HG03457 (cell line): ENCODE results near the gene RDH5.

Experiments
- ATAC-seq: cut with Tn5 transposase; IDR thresholded peaks from one replicate; pipeline ENCODE4 v1.9.1; 2021; ENCODE audit warnings: moderate number of reproducible peaks; ENCODE audit not compliant: unreplicated experiment

The RDH5 gene

DNA sequence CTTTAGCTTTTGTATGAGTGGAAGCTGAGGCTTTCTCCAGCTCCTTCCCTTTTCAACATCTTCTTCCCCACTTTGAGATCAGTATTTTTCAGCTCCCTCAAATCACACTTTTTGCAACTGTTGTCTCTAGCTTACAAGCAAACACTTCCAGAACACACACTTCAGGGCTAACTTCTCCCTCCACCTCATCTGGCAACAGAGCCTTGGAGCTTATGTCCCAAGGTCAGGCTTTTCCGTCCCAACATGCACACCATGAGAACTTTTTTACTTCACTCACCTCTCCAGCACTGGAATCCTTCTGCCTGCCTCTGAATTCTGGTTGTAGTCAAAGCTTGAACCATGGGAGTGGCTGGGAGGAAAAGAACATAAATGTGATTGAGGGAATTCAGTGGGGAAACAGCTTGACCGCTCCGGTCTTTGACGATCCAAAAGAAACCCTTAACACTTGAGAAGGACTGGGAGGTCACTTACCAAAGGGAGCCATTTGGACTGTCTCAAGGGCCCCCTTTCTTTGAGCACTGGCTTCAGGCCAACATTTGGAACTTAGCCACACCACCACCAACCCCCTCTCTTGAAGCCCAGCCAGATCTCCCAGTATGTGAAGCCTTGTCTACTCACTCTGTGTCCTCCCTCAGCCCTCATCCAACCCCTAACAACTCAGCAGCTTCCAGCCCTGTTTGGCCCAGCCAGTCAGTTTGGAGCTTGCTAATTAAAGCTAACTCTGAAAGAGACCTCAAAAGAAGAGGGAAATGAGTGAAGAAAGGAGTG lies 8.2 kb upstream of the RDH5 start:
- no peak for ATAC-seq

DNA sequence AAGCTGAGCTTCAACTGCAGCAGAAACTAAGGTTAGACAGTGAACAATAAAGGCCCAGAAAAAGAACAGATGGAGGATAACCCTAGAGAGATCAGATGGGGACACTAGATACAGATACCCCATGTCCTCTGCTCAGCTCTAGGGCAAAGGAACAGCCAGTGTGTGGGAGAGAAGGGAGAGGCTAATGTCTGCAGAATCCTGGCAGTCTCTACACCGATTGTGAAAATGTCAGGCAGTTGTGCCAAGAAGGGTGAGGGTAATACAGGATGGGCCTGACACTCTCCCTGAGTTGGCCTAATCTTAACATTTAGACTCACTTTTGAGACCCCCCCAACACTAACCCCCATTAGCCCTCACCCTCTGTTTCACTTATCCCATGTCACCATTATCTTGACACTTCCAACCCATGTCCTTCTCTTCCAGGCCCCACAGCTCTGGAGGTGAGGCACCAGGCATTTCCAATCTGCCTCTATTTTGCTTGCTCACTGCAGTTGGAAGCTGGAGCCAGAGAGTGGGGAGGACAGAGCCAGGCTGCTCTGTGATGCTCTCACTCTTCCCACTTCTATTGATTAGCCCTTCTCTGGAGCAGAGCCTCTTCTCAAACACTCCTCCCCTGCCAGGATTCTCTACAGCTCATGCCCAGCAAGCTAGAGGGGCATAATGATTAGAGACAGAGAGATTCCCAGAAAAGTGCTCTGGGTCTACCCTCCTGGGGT lies 7.3 kb upstream of the RDH5 start:
- ATAC-seq, result no peak

- no peak for ATAC-seq
Measured at GRCh38 chr12:55713721-55714120, 6.5 kb upstream of the RDH5 start.

DNA sequence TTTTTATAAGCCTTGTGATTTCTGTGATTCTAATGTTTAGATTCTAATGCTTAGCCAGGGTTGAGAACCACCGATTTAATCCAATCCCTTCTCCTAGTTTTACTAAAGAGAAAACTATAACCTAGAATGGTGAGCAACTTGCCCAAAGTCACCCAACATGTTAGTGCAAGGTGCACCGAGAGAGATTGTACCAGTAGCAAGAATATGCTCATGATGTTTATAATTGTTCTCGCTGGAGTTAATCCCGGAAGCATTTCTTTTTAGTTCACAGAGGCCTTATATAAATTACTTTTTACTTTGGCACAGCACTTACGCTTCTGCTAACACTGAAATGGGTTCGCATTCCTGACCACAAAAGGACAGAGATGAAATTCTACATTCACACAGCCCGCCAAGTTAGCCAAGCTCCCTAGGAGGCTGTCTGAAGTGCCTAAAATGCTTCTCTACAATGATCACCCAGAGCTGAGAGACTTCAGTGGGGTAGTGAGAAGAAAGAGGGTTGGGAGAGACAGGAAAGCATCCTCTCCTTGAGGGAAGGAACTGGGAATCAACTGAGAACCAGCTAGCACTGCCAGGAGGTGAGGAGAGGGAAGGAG lies 4.9 kb upstream of the RDH5 start:
- ATAC-seq, result no peak

GRCh38 chr12:55715833-55716581 lies 4.2 kb upstream of the RDH5 start, which contains the start of gene BLOC1S1:
Gene BLOC1S1 (plus strand): TSS chr12:55716046. CDS start chr12:55716052, 6 bp downstream.
- peak; percentile 82 for ATAC-seq

GRCh38 chr12:55716582-55716957 lies 3.6 kb upstream of the RDH5 start:
- ATAC-seq, result no peak

DNA sequence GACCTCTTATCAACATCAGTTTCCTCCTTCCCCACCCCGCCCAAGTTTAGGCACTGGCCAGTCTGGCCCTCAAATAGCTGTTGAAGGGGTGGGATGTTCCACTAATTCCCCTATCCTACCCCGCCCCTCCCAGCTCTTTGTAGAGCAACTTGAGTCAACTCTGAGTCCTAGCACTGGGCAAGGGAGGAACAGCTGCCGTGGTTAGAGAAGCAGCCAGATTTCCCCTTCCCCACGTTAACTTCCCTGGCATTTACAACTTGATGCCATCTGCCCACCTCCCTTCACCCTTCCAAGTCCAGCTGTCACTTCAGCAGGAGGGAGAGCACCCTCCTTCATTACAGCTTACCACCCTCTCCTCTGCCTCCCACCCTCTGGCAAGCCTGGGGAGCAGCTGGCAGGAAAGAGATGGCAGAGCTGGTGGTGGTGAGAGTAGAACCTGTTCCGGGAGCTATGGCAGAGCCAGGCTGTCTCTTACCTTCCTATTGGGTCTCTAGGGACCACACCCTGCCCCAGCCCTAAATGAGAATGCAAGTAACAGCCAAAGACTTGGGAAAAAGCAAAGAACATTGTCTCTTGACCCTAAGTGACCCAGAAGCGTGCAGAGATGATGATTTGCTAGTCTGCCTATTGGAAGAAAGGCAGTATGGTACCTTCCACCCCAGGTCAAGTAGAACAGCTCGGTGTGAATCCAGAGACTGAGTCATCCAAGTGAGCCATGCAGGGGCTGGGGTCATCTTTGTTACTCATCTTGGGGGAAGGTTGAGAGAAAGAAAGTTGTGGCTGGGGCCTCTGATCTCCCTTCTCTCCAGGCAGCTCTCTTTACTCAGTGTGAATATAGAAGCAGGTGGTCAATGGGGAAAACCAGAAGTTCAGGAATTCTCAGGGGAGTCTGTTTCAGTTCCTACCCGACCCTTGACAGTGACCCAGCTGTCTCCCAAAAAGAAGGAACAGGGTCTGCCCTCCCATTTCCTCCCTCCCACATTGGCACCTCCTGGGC lies 2.9 kb upstream of the RDH5 start:
- ATAC-seq, result no peak

DNA sequence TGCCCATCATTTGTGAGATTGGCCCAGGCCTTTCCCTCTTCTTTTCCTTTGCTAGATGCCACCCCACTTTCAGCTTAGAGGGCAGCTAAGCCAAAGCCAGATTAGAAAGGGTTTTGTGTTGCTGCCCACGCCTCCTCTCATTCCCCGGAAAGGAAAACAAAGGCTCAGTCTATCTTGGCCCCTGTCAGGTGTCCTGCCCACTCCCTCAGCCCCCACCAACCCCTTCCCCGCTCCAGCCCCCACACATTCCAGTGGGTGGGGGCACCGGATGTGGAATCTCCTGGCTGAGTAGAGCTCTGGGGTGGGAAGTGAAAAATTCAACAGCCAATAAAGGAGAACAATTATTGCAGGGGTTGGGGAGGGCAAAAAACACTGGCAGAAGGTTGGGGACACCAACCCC lies 2.2 kb upstream of the RDH5 start:
- no peak for ATAC-seq

DNA sequence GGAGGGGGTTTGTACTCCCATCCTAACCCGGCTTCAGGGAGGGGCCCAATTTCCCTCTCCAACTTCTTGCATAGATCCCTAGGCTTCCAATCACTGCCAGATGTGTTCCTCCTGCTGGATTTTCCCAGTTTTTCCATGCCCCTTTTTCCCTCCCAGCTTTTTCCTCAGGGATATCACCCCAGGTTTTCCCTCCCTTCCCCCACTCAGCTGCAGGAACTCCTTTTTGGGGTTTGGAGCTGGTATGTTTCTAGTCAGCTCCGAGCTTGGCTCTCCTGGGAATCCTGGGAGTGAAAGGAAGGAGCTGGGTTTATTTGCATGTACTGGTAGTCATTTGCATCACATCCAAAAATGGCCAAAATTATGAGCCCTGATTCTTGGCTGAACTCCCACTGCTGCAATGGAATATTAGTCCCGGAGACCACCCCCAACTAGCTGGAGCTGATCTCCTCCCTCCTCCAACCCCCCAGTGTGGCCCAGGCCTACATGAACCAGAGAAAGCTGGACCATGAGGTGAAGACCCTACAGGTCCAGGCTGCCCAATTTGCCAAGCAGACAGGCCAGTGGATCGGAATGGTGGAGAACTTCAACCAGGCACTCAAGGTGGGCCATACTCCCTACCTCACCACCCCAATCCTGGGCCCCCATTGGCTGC lies 1.4 kb upstream of the RDH5 start:
- no peak for ATAC-seq

DNA sequence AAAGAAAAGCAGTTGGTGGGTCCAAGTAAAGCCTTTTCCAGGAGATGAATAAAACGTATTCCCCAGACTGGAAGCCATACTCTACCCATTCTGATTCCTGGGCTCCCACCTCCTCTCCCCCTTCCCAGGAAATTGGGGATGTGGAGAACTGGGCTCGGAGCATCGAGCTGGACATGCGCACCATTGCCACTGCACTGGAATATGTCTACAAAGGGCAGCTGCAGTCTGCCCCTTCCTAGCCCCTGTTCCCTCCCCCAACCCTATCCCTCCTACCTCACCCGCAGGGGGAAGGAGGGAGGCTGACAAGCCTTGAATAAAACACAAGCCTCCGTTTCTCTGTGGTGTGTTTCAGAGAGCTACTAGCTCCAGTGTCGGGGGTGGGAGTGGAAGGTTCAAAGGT lies 822 bp upstream of the RDH5 start:
- ATAC-seq, result no peak

DNA sequence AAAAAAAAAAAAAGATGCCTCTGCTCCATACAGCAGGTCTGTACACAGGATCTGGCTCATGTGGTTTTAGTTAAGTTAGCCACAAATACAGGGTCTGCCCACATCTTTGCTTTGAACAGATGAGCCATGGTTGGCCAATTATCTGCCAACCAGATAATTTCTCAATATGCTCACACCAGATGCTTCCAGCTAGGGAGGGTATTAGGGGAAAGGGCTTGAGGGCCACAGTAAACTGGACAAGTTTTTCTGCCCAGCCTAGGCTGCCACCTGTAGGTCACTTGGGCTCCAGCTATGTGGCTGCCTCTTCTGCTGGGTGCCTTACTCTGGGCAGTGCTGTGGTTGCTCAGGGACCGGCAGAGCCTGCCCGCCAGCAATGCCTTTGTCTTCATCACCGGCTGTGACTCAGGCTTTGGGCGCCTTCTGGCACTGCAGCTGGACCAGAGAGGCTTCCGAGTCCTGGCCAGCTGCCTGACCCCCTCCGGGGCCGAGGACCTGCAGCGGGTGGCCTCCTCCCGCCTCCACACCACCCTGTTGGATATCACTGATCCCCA lies 776 bp downstream of the RDH5 start:
- no peak for ATAC-seq

DNA sequence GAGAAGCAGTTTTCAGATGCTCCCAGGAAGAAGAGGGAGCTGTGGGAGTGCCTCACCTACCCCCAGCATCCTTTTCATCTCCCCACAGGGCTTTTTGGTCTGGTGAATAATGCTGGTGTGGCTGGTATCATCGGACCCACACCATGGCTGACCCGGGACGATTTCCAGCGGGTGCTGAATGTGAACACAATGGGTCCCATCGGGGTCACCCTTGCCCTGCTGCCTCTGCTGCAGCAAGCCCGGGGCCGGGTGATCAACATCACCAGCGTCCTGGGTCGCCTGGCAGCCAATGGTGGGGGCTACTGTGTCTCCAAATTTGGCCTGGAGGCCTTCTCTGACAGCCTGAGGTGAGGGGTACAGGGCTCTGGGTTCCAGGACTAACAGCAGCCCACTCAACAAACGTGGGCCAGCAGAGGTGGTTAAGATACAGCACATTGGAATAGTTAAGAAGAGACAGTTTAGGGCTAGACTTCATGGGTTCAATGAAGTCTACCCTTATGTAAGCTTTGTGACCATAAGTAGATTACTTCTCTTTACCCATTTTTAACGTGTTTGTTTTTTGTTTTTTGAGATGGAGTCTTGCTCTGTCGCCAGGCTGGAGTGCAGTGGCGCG lies 1.5 kb downstream of the RDH5 start:
- no peak for ATAC-seq

DNA sequence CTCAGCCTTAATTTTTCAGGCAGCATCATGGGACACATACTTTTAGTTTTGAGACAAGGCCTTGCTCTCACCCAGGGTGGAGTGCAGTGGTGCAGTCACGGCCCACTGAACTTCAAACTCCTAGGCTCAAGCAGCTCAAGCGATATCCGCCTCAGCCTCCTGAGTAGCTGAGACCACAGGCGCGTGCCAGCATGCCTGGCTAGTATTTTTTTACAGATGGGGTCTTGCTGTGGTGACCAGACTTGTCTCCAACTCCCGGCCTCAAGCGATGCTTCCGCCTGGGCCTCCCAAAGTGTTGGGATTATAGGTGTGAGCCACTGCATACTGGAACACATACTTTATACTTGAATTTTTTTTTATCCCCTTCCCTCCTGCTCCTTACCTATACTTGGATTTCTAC lies 2.8 kb downstream of the RDH5 start:
- no peak for ATAC-seq

DNA sequence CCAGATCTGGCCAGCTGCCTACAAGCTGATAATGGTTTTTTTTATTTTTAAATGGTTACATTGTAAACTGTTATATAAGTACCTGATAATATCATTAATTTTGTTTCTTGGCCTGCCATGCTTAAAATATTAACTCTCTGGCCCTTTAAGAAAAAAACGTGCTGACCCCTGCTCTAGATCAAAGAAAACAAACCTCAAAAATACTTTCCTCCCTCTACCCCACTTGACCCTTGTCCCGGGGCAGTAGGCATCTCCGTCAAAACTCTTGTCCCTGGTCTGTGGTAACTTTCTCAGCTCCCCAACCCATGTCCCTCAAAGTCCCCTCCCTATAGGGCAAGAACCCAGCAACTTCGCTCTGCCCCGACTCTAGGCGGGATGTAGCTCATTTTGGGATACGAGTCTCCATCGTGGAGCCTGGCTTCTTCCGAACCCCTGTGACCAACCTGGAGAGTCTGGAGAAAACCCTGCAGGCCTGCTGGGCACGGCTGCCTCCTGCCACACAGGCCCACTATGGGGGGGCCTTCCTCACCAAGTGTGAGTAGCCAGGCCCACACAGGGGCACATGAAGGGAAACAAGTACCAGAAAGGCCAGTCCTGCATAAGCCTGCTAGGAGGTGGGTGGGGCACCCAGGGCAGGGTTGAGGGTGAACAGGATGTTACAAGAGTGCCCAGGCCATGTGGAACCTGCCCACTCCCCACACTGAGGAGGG lies 3.5 kb downstream of the RDH5 start:
- no peak for ATAC-seq

- no peak for ATAC-seq
Measured at GRCh38 chr12:55724226-55724939, 4.2 kb downstream of the RDH5 start.

- ATAC-seq, result no peak
Measured at GRCh38 chr12:55724940-55725309, 4.7 kb downstream of the RDH5 start.

DNA sequence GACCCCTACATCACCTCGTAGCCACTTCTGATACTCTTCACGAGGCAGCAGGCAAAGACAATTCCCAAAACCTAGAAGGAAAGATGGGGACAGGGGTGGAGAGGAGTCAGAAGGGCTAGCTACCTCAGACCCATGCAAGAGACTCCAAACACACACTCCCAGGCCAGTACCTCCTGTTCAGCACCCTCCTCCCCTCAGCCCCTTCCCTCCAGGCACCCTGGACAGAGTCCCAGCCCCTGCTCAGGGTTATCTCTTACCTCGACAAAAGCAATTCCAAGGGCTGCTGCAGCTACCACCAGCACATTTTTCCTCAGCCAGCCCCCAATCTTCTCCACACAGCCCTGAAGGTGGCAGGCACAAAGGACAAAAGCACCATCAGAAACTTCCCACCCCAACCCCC lies 5.4 kb downstream of the RDH5 start:
- ATAC-seq, result no peak

GRCh38 chr12:55726971-55727370 lies 6.8 kb downstream of the RDH5 start:
- no peak for ATAC-seq
